HUES6 (cell line): ENCODE results near the gene IRF1.

ENCODE experiments used
- H3K27ac ChIP-seq: 2 replicates; pipeline ENCODE4 v1.7.0; 2013; ENCODE audit warnings: low read depth, mild to moderate bottlenecking, low read length, inconsistent platforms
- H3K27me3 ChIP-seq: 2 replicates; pipeline ENCODE4 v1.6.1; 2013; ENCODE audit warnings: low read length; ENCODE audit not compliant: control insufficient read depth, insufficient read depth
- H3K36me3 ChIP-seq: 2 replicates; pipeline ENCODE4 v1.6.1; 2013; ENCODE audit warnings: low read length; ENCODE audit not compliant: control insufficient read depth, insufficient read depth
- H3K4me1 ChIP-seq: 2 replicates; pipeline ENCODE4 v1.6.1; 2013; ENCODE audit warnings: low read length; ENCODE audit not compliant: control insufficient read depth, insufficient read depth
- H3K4me3 ChIP-seq: 2 replicates; pipeline ENCODE4 v1.5.1; 2013; ENCODE audit warnings: low read depth, low read length
- H3K9ac ChIP-seq: one replicate; pipeline ENCODE4 v1.6.1; 2013; ENCODE audit warnings: mild to moderate bottlenecking, low read length
- H3K9me3 ChIP-seq: 2 replicates; pipeline ENCODE4 v1.6.1; 2013; ENCODE audit warnings: low read depth, low read length; ENCODE audit not compliant: control insufficient read depth, insufficient read depth

Gene IRF1

DNA sequence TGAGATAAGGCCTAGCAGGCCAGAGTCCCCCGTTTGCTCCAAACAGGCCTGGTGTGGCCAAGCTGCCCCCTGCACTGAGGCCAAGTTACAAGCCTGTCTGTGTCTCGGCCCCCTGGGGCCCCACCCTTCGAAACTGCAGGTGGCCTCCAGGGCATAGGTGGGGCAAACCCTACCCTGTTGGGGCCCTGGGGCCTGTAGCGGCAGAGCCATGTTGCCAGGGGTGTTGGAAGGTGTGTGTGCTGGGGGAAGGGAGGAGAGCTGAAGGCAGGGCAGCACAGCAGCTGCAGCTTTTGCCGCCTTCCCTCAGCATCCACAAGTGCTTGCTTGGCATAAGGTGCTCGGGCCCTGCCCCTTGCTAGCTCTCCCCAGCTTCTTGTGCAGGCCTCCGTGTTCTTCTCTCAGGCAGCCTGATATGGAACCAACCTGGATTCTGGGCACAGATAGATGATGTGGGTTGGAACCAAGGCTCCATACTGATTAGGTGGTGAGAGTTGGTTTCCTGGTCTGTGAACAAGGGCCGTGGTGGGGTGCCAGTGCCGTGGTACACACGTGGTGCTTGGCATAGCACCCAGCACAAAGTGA is 12.7 kb downstream of the IRF1 start:
- Histone ChIP-seq H3K27ac (no peak overlapping the region), H3K4me1 (peaks cover 12% of the 10 kb centered on the region), H3K4me3 (no peak overlapping the region), H3K36me3 (no peaks in the 10 kb centered on the region), H3K27me3 (no peaks in the 10 kb centered on the region), H3K9me3 (no peaks in the 10 kb centered on the region), H3K9ac (no peak overlapping the region)

DNA sequence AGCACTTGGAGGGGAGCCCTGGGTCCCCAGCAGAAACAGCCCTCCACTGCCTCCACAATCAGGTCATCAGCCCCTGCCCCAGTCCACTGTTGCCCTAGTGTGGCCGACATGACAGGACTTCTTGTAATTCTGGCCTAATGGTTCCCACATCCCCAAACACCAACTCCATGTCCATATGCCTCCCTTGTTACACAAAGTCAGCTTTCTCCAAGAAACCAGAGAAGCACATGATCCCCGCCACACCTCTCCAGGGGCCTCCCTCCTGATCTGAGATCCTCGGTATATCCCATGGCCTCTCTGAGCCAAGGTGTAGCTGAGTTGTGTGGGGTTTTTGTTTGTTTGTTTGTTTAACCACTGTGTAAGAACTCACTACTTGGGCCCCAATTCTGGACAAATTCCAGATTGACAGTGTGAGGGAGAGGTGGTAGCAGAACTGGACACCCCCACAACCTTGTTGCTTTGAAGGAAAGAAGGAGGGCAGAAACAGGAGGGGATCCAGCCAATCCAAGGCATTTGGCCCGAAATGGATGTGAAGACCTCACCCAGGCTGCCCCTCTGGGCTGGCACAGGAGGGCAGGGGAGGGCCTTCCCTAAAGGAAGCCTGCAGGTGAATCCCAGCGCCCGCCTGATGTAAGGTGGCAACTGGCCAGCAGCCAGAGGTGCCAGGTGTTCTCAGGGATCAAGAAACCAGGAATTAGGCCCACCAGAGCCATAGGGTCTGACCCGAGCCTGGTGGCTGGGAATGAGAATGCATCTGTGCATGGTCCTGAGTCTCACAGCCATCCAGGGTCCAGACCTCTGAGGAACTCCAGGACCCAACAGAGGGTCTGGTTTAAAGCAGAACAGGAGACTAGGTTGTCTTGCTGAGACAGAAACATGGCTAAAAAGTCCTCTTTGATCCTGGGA is 13.4 kb downstream of the IRF1 start:
- no peak overlapping the region for H3K27ac ChIP-seq
- H3K36me3 ChIP-seq: no peaks in the 10 kb centered on the region
- no peak overlapping the region for H3K9ac ChIP-seq
- no peak overlapping the region for H3K4me3 ChIP-seq
- no peaks in the 10 kb centered on the region for H3K9me3 ChIP-seq
- H3K27me3 ChIP-seq: no peaks in the 10 kb centered on the region
- peaks cover 12% of the 10 kb centered on the region for H3K4me1 ChIP-seq

GRCh38 chr5:132475987-132476875 is 14.3 kb downstream of the IRF1 start:
- Histone ChIP-seq H3K27ac (no peak overlapping the region), H3K4me1 (peaks cover 12% of the 10 kb centered on the region), H3K27me3 (no peaks in the 10 kb centered on the region), H3K4me3 (no peak overlapping the region), H3K36me3 (no peaks in the 10 kb centered on the region), H3K9me3 (no peaks in the 10 kb centered on the region), H3K9ac (no peak overlapping the region)

- no peaks in the 10 kb centered on the region for H3K36me3 ChIP-seq
- no peaks in the 10 kb centered on the region for H3K27me3 ChIP-seq
- no peak overlapping the region for H3K9ac ChIP-seq
- H3K4me3 ChIP-seq: no peak overlapping the region
- H3K27ac ChIP-seq: no peak overlapping the region
- H3K4me1 ChIP-seq: peaks cover 12% of the 10 kb centered on the region
- no peaks in the 10 kb centered on the region for H3K9me3 ChIP-seq
Measured at GRCh38 chr5:132475497-132475882, 15.1 kb downstream of the IRF1 start.

DNA sequence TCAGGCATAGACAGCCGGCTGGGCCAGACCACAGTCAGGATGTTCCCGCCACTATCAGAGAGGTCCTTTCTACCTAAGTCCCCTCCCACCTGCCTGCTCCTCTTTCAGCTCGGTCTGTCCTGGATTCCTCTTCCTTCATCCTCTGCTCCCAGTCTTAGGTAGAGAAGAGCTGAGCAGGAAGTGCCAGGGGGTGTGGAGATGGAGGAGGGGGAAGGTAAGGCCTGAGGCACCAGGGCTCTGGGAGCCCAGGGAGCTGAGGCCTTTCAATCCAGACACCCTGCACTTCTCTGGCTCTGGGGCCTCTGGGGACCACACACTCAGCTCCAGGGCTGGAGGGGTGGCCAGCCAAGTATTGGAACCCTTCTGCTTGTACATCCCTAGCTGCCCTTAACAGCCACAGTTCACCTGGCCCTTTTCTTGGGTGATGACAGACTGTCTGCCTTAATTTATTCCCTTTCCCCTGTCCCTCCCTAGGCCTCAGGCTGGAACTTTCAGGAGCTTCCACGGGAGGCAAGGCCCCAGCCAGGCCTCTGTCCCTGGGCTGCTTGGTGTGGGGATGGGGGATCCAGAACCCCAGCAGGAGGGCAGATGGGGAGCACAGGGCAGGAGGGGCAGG is 15.6 kb downstream of the IRF1 start:
- H3K36me3 ChIP-seq: no peaks in the 10 kb centered on the region
- H3K9me3 ChIP-seq: no peaks in the 10 kb centered on the region
- no peak overlapping the region for H3K4me3 ChIP-seq
- peaks cover 12% of the 10 kb centered on the region for H3K4me1 ChIP-seq
- H3K27ac ChIP-seq: no peak overlapping the region
- no peaks in the 10 kb centered on the region for H3K27me3 ChIP-seq
- H3K9ac ChIP-seq: no peak overlapping the region

DNA sequence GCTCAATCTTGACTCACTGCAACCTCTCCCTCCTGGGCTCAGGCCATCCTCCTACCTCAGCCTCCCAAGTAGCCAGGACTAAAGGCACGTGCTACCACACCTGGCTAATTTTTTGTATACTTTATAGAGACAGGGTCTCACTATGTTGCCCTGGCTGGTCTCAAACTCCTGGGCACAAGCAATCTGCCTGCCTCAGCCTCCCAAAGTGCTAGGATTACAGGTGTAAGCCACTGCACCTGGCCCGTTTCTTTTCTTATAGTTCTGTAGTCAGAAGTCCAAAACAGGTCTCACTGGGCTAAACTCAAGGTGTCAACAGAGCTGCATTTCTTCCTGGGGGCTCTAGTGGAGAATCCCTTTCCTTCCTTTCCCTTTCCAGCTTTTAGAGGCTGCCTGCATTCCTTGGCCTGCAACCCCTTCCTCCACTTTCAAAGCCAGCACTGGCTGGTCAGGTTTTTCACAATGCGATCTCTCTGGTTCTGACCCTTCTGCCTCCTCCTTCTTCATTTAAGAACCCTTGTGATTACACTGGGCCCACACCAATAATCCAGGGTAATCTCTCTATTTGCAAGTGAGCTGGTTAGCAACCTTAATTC is 16.3 kb downstream of the IRF1 start:
- H3K4me3 ChIP-seq: no peak overlapping the region

DNA sequence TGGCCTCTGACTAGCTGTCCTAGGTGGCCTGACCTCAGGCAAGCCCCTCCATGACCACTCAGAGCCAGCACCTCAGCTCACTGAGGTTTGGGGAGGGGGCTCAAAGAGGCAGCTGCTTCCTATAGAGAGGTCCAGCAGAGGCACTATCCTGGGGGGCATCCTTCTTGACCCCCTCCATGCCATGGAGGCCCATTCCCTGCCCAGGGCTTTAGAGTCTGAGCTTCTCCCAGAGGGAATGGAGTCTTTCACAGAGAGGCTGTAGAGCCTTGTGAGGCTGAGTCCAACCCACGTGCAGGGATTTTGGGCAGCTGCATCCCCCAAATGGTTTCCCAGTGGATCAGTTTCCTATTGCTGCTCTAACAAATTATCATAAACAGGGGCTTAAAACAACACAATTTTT is 16.9 kb downstream of the IRF1 start:
- Histone ChIP-seq H3K4me1 (peaks cover 12% of the 10 kb centered on the region), H3K36me3 (no peaks in the 10 kb centered on the region), H3K27ac (no peak overlapping the region), H3K9ac (no peak overlapping the region), H3K4me3 (no peak overlapping the region), H3K9me3 (peaks cover 8% of the 10 kb centered on the region; the same call in 1 of the 2 replicates), H3K27me3 (no peaks in the 10 kb centered on the region)

More for the DNA sequence above, 16.3 kb downstream of the IRF1 start:
- no peaks in the 10 kb centered on the region for H3K36me3 ChIP-seq
- no peak overlapping the region for H3K27ac ChIP-seq
- 0 out of 2 replicates have a peak, but pooled peaks cover 3% of the 10 kb centered on the region for H3K9me3 ChIP-seq
- no peak overlapping the region for H3K9ac ChIP-seq
- no peaks in the 10 kb centered on the region for H3K27me3 ChIP-seq
- H3K4me1 ChIP-seq: peaks cover 12% of the 10 kb centered on the region

GRCh38 chr5:132473019-132473531 is 17.5 kb downstream of the IRF1 start:
- Histone ChIP-seq H3K4me3 (no peak overlapping the region), H3K9me3 (peaks cover 9% of the 10 kb centered on the region; the same call in 1 of the 2 replicates), H3K27ac (no peak overlapping the region), H3K9ac (no peak overlapping the region), H3K27me3 (no peaks in the 10 kb centered on the region), H3K36me3 (no peaks in the 10 kb centered on the region), H3K4me1 (peaks cover 12% of the 10 kb centered on the region)

GRCh38 chr5:132472431-132472830 is 18.1 kb downstream of the IRF1 start:
- Histone ChIP-seq H3K9me3 (peaks cover 9% of the 10 kb centered on the region; the same call in 1 of the 2 replicates), H3K27me3 (no peaks in the 10 kb centered on the region), H3K4me3 (no peak overlapping the region), H3K4me1 (peaks cover 12% of the 10 kb centered on the region), H3K27ac (no peak overlapping the region), H3K36me3 (no peaks in the 10 kb centered on the region), H3K9ac (no peak overlapping the region)

- Histone ChIP-seq H3K4me3 (no peak overlapping the region), H3K9ac (no peak overlapping the region), H3K9me3 (peaks cover 9% of the 10 kb centered on the region; the same call in 1 of the 2 replicates), H3K27me3 (no peaks in the 10 kb centered on the region), H3K4me1 (peaks cover 12% of the 10 kb centered on the region), H3K27ac (no peak overlapping the region), H3K36me3 (no peaks in the 10 kb centered on the region)
Measured at GRCh38 chr5:132471944-132472343, 18.6 kb downstream of the IRF1 start.
